ENCODE data around the gene SLC9A9.
"Not testable (repeated sequence)": the region's sequence is repeated elsewhere in the genome, so short reads cannot be mapped to it uniquely, and the experiment has no call there.

The SLC9A9 gene

DNA sequence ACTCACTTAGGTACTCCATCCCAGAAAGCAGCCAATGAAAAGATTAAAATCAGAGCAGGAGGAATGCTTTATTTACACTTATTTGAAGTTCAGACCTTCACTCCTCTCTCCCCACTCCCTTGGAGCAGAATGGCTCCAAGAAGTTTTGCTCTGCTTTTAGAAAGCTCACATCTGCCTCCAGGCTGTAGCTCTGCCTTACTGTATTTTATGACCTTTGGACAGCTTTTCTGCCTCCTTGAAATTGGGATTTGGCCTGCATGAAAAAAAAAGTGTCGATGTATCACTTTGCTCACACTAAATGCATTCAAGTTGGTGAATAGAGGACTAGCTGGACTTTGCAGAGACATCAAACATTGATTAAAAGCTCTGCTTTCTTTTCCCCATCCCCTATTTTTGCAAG lies 95.3 kb downstream of the SLC9A9 start:
- no peak for DNase-seq

DNA sequence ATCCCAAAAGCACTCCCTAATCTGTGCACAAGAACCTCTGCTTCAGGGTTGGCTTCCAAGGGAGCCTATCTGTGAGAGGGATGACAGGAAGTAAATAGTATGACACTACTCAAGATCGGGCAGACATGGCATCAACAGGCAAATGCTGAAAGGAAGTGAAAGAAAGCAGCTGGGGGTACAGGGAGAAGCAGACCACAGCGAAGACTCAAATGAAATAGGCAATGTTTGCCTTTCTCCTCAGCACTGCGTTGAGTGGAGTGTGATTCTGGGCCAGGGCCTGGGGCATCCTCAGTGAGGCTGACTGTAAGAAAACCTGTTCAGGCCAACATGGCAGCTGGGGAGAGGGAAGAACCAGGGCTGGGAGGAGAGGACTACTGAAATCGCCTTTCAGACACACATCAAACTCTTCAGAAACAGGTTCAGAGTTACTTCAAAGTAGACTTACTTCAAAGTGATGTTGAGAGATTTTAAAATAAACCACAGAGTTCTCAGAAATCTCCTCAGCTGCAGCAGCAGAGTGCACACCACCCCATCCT lies 96.6 kb downstream of the SLC9A9 start:
- DNase-seq = no peak

DNA sequence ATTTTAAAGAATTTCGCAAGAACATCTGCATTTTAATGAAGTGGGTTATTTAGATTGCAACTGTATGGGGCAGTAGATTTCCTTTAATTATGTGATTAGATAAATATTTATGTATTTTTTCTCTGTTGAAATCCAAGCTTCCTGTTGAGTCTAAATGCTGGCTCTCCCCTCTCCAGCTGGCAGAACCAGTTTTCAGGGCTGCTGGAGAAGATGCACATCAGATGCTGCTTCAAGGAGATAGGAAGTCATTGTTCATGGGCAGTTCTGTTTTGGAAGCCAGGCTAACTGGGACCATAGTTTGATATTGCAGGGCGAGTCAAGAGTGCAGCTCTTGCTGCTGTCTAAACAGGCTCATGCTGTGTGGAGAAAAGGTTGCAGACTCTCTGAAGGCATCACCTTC lies 97.4 kb downstream of the SLC9A9 start:
- DNase-seq = no peak

DNA sequence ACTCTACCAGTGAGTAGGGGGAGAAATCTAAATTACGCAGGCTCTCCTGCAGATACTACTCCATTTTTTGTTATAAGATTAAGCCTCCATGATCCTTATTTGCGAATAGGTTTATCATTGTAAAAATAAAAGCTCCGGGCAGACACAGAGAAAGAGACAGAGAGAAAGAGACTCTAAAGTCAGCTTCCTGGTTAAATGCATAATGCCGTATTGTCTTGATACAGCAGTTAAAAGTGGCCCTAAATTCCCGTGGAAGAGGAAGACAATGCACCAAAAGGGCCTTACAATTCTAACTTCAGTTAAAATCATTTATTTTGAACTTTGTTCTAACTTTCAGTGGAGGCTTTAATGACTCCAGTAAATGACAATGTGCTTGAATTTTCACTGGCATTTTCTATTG lies 98.3 kb downstream of the SLC9A9 start:
- no peak for DNase-seq

DNA sequence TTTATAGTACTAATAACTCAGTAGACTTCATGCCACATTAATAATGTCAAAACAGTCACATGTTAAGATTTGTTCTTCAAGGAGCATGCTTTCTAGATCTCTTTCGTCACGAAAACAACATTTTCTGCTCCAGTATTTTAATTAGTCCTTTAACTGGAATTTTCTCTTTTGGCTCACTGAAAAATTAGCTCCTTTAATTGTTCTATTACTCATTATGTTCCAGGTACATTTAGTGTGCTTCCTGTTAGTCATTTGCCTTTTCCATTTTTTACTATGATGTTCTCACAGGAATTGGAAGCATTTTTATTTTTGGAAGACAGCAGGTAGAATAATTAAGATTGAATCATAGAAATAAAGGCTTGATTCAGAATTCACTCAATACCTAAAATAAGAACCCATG lies 111.2 kb downstream of the SLC9A9 start:
- no peak for DNase-seq

DNA sequence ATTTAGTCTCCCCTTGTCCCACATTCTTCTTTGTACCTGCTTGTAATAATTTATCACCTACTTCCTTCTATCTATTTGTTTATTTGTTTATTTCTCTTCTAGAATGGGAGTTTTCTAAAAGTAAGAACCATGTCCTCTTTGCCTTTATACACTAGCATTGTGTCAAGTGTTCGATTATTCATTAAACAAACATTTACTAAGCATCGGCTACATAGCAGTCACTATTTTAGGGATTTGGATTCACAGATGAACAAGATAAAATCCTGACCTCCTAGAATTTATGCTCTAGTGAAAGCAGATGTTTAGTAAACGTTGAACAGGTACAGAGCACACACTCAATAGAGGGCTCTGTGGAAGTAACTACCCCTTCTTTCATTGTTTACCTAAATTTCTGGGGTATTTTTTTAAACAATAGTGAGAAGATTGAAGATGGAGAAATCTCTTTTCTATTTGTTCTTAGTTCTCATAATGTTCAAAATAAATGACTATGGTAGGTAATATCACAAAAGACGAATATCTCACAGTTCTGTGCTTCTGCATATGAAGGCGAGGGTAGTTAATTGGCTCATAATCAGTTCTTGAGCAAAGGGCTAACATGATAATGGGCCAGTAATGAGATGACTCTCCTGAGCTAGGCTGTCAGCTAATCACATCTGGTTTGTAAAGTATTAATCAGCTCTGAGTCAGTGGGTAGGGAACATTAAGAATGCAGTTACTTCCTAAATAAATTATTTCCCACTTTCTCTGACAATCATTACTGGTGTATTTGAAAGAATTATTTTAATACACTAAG lies 111.9 kb downstream of the SLC9A9 start:
- DNase-seq = no peak

DNA sequence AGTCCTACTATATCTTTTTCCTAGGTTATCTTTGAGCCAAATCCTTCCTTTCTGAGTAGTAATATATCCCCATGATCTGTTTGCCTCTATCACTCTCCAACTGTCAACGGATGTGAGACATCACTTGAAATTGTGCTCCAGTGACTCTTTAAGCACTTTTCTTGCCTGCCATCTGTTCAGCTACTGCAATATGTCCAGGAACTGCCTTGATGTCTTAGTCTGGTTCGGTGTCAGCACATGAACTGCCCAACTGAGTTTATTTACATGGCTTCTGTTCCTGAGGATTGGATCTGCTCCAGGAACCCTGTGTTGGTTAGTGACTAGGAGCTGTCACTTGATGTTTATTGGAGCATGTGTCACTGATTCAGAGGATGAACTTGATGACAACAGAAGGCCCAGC lies 116.5 kb downstream of the SLC9A9 start:
- DNase-seq = peak in 1 of 14 donors; percentile 94

DNA sequence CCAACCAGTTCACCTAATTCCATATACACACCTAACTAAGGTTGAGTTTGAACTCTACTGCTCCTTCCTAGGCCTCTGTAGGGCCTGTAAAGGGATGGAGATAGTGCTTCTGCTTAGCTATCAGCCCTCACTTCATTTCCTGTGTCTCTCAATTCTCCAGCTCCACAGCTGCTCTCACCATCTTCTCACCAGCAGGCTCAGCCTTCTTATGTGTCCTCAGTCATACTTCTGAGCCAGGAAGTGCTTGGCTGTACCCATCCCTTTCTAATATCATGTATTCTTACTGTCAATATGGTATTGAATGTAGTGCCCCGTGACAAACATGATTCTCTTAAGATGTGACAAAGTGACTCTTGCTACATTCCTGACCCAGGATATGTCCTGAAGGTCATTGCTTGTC lies 116.9 kb downstream of the SLC9A9 start:
- no peak for DNase-seq

DNA sequence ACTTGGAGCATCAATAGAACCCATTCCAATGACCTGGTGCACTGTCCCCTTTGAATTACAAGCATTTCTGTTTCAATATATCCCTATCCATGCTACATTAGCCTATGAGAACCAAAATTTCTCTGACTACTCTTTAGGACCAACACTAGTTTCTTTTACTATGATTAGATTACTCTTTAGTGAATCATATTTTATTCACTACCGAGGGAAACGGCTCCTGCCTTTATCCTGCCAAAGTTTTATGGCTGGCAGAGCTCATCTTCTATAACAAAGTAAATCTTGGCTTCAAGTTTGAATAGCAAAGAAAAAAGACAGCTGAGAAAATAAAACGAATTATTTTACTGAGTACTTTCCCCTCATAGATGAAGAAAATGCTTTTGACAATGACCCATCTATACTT lies 120.9 kb downstream of the SLC9A9 start:
- no peak for DNase-seq

DNA sequence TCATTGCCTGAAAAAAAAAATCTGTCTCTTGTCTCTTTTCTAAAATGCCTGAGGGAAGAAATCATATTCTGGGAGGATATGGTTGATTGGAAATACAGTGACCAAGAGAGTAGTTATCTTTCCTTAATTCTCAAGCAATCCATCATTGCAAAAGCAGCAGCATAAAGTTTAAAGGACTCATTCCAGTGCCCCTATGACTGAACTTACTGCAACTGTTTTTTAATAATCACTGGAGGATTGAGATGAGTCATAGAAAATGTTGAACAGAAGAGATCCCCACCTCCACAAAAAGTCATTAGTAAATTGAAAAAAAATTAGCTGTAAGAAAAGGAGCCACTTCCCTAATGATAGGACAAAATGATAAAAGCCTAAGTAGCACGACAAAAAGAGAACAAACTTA lies 121.5 kb downstream of the SLC9A9 start:
- no peak for DNase-seq

DNA sequence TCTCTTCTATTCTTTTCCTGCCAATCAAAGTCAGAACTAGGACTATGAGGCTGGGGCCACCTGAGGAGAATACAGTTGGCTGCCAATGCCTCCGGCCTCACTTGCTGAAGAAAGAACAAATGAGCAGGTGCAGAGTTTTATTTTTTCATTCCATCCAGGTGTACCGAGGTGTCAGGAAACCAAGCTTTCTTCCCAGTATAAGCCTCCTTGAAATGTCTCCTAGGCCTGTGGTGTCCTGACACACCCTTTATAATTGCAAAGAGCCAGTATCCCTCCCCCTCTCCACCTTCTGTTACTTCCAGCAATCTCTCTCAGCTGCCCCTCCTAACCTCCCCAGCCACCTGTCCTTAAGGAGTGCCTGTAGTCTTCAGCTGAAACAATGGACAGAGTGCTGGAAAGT lies 127.9 kb downstream of the SLC9A9 start:
- peak in 1 of 14 donors; percentile 17 for DNase-seq

DNA sequence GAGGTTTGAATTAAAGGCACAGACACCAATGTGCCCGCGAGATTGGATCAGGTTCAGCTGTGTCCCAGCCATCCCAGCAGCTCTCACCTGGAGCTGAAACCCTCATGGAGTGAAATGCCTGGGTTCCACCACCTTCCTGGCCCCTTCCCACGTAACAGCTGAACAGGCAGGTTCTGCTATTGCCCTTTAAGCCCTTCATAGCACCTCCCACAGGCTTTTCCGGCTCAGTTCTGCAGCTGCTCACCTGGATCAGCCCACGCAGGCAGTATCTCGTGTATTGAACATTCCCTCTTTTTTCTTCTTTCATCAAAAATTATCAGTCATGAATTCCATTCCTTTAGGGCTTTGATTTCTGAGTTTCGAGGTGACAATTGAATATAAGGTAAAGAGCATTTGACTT lies 129.8 kb downstream of the SLC9A9 start:
- DNase-seq = no peak

DNA sequence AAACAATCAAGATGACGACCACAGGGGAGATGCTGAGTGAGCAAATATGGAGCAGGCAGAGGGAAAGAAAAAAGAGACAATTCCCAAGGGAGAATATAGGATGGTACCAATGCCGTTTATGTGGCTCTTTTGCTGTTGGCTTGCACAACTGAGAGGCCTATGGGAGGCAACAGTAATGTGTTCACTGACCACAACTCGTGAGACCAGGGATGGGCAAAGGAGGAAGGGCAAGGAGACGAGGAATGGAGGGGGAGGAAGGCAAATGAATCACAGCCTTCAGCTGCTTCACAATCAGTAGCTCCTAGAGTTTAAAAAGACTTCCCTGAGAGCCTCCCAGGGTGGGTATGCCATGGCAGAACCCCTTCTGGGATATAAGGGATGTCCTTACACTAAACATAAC lies 131.5 kb downstream of the SLC9A9 start:
- DNase-seq = no peak

DNA sequence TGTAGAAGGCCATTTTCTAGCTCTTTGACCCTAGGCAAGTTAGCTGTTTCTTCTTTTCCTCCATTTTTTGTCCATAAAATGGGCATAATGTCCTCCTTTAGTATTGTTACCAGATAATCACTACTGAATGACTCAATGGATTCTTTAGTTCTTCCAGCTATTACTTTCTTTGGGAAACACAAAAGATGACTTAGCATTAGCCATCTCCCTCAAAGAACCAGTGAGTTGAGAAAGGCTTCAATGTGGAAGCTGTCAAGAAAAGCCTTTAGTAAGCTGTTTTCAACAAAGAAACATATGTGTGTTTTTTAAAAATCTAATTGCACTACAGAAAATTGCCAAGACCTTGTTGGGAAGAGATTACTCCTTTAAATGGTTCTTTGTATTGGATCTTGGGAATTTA lies 135.7 kb downstream of the SLC9A9 start:
- DNase-seq = no peak

DNA sequence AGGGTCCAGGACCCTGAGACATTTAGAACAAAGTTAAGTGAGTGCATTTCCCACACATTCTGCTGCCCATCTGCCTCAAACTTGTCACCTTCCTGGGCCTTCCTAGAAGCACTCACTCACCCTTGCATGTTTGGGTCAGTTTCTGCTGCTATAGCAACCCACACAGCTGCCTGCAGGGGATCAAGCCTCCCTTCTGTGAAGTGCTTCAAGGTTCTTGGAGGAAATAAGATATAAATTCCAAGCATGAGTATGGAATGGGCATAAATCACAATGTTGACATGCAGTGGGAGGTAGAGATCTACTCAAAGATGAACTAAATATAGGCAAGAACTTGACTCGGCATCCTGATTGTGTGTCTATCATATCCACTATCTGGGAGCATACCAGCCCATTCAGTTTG lies 140.4 kb downstream of the SLC9A9 start:
- DNase-seq = no peak

DNA sequence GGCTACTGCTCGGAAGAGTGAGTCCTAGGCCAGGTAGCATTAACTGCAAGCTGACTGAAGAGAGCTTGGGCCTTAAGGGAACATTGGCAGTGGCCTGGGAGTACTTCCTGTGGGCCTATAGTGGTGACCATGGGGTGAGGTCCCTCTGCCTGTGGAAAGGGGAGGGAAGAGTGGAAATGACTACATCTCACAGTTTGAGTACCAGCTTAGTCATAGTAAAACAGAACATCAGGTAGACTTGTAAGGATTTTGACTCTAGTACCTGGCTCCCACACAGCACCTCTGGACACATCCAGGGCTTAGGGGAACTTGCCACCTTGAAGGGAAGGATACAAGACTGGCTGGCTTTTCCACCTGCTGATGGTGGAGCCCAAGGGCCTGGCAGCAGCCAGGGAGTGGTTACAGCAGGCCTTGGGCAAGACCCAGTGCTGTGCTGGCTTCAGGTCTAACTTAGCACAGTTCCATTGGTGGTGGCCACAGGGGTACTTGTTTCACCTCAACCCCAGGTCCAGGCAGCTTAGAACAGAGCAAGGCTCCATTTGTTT lies 147.8 kb downstream of the SLC9A9 start:
- DNase-seq = no peak

DNA sequence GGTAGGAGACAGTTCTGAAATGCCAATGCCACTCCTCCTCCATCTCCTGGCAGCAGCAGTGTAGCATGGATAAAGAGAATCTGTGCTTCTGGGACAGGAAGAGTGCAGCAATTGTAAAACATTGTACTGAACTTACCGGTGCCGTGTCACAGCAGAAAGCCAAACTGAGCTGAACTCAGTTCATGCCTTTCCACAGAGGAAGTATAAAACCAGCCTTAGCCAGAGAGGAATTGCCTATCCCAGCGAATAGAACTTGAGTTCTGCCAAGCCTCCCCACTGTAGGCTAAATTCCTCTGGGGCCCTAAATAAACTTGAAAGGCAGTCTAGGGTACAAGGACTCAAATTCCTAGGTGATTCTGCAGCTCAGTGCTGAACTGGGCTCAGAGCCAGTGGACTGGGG lies 148.8 kb downstream of the SLC9A9 start:
- peak in 1 of 14 donors; percentile 43 for DNase-seq

DNA sequence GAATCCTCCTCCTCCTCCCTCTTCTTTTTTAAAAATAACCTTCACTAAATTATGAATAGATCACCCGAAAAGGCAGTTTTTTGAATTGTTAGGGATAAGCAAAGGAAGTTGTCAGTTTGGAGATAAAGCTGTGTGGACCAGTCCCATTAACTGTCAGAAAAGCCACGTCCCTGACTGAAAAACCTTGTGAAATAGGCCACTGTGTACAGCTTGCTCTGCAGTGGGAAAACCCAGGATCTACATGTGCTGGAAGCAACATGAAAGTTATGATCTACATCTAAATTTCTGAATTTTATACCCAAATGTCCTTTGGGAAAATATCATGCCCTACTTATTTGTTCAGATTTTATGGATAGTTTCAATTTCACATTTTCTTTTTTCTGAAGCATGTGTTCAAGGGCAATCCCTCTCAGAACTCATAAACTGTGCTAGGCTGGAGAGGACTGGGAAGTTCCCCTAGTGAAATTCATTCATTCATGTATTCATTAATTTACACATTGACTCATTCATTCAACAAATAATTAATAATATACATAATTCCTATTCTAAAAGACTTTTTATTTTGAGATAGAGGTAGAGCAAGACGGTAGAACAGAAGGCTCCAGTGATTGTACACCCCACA lies 149.5 kb downstream of the SLC9A9 start:
- DNase-seq = no peak

DNA sequence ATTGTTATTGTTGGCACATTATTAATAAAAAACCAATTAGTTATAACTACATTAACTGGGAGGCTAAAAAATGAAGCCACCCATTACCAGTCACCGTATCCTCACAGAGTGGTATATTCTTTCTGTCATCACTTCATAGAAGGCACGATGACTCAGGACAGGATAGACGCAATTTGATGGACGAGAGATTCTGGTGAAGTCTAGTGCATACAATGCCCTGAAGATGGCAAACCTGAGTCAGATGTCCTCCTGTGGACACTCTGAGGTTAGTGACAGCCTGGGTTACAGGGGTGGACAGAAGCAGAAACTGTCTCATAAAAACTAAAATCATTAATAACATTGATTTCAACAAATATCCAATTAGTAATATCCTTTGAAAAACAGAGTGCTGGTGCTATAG lies 150.3 kb downstream of the SLC9A9 start:
- DNase-seq = no peak

DNA sequence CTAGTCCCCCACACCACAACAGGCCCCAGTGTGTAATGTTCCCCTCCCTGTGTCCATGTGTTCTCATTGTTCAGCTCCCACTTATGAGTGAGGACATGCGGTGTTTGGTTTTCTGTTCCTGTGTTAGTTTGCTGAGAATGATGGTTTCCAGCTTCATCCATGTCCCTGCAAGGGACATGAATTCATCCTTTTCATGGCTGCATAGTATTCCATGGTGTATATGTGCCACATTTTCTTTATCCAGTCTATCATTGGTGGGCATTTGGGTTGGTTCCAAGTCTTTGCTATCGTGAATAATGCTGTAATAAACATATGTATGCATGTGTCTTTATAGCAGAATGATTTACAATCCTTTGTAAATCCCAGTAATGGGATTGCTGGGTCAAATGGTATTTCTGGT lies 152.9 kb downstream of the SLC9A9 start:
- DNase-seq = not testable (repeated sequence)

DNA sequence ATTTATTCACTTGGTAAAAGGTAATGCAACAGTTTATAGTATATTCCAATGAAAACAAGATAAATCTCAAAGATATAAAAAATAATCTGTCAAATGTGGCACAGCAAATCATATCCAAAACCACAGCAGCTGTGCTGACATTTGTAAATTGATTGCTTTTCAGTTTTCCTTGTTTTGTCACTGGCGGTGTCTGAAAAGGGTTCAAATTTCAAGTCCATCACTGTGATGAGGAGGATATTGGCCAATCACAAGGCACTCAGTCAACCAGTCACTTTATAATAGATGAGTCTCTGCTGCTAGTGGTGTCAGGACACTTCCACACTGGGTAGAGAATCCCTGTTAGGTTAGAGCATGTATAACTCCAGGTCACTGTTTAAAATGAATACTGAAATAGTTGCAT lies 154.8 kb downstream of the SLC9A9 start:
- DNase-seq = no peak

DNA sequence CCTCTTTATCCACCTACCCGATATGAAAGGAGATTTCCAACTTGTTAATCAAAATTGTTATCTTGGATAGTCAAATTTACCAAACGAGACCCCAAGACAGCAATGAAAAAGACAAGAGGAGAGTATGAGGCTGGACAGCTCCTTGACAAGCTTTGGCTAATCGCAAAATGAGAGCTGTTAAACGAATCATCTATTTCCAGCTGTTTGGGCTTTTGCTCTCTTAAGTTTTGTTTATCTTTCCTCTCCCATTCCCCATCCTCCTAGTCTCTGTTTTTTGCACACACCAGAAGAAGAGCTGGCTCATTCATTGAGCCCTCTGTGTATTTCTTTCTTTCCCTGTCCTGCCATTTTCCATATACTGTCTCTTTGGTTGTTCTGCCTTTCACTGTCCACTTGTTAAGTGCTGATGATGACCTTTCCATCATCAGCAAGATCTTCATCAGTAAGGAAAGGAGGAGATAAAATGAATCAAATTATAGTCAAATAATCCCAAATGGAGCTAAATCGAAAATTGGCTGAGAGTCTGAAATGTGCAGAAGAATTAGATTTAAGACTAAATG lies 161.6 kb downstream of the SLC9A9 start:
- DNase-seq = no peak

DNA sequence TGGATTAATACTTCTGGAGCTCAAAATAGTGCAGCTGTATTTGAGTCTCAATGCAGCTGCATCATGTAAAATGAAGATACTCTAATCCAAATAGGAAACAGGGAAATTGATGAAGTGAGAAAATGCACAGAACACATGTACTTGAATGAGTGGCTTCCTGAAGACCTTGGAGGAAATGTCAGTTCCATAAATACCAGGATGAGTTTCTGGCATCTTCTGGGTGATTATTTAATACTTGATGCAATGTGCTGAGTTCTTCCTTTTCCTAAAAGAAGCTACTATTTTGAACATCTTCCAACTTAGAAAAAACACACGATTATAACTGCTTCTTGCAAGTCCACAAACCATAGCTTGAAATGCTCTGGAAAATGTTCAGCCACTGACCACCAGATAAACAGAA lies 162.8 kb downstream of the SLC9A9 start:
- DNase-seq = no peak

DNA sequence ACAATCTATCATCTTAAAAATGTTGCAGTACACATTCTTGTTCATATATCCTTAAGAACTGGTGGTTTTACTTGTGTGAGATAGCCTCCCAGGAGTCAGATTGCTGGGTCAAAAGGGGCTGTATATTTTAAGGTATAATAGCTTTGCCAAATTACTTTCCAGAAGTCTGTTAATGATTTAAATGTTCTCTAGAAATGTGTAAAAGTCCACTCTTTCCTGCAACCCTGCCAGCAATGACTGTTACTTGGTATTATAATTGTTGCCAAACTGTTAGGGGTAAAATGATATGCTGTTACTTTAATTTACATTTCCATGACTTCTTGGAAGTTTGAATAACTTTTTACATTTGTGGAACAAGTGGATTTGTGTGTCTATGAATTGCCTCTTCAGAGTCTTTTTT lies 170.8 kb downstream of the SLC9A9 start:
- no peak for DNase-seq

Data from C1 segment of cervical spinal cord (tissue), 14 donors.